ENCODE measurements around the gene SLC34A2.
"Not testable (repeated sequence)": the region's sequence is repeated elsewhere in the genome, so short reads cannot be mapped to it uniquely, and the experiment has no call there.

Gene SLC34A2

DNA sequence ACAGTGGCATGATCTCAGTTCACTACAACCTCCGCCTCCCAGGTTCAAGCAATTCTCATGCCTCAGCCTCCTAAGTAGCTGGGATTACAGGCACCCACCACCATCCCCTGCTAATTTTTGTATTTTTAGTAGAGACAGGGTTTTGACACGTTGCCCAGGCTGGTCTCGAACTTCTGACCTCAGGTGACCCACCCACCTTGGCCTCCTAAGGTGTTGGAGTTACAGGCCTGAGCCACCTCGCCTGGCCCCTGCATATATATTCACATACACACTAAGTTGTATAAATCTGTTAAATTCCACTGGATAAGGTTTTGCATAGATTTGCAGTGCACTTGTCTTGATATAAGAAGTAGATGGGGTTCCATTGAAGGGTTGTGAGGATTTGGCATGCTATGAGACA is 5.8 kb downstream of the SLC34A2 start:
- DNase-seq (ENCODE audit: low spot score), result not testable (repeated sequence)

DNA sequence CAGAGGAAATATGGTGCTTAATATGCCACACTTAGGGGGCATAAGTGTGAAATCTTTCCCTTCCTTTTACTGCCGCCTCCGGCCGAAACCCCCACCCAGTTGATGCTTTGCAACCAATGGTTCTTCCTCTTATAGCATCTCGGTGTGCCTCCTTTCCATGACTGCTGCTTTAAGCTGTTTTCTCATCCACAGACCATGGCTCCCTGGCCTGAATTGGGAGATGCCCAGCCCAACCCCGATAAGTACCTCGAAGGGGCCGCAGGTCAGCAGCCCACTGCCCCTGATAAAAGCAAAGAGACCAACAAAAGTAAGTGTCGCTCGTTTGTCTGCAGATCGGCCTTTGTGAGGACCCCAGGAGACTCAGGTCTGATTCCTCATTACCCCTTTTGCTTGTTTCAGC is 6.7 kb downstream of the SLC34A2 start:
- no peak for DNase-seq (ENCODE audit: low spot score)

DNA sequence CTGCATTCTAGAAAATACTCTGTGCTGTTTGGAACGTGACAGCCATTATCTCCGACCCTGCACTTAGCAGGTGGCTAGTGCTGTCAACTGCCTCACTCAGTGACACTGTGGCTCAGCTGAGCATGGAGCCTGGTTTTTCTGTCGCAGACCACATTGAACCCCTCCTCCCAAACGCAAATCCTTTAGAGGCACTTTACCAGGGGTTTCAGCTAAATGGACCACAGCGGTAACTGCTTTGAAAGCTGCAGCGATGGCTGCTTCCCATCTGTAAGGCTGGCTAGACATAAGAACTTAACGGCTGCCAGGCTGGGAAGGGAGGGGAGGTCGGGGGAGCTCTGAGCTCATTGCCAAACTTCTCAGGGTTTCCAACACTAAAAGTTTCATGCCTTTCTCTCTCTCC is 8.1 kb downstream of the SLC34A2 start:
- DNase-seq (ENCODE audit: low spot score), result no peak

DNA sequence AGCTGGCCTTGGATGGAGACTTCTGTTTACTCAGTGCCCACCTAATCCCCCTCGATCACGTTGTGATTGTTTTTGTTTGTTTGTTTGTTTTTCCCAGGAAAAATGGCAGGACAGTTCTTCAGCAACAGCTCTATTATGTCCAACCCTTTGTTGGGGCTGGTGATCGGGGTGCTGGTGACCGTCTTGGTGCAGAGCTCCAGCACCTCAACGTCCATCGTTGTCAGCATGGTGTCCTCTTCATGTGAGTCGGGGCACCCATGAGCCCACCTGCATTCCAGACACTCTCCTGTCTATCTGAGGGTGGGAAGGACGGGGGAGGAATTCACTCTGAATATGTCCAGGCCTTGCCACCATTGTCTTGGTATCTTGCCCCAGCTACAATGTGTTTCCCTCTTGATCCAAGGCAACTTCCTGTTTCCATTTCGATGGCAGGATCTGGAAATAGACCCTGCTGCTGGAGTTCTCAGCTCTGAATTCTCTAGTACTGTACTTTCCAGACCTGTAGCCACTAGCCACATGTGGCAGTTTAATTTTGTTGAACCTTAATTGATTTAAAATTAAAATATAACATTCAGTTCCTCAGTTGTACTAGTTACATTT is 10.5 kb downstream of the SLC34A2 start:
- DNase-seq (ENCODE audit: low spot score), result no peak

DNA sequence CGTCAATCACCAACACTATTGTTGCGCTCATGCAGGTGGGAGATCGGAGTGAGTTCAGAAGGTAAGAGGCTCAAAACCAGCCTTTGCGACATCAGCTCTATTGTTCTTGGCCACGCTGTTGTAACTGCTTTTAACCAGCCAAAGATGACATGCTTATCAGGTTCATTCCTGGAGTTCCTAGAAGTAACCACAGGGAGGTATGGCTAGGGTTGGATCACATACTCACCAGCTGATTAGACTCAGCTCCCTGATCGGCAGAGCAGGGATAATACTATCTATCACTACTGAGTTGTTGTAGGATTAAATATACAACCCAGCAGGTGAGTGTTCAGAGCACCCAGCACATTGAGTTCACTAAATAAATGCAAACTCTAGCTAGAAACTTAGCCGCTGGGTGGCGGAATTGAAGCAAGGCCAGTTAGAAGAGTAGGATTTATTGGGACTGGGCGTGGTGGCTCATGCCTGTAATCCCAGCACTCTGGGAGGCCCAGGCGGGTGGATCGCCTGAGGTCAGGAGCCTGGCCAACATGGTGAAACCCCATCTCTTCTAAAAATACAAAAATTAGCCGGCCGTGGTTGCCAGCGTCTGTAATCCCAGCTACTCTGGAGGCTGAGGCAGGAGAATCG is 12.4 kb downstream of the SLC34A2 start:
- DNase-seq (ENCODE audit: low spot score), result no peak

DNA sequence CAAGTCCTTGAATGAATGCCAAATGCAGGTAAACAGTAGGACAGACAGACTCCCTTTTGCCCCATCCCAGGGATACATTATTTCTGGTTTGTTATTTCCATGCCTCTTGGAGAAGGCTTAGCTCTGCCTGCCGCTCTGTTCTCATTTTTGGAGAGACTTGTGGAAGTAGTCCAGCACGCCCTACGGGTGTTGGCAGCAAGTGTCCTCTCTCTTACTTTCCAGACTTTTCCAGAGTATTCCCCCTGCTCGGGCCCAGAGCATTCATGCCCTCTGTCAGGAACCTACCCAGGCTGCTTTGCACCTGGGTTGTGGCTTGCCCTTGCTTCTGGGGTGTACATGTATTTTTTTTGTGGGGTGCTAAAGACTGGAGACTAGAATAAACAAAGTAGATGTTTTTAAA is 15.3 kb downstream of the SLC34A2 start:
- DNase-seq (ENCODE audit: low spot score), result no peak

DNA sequence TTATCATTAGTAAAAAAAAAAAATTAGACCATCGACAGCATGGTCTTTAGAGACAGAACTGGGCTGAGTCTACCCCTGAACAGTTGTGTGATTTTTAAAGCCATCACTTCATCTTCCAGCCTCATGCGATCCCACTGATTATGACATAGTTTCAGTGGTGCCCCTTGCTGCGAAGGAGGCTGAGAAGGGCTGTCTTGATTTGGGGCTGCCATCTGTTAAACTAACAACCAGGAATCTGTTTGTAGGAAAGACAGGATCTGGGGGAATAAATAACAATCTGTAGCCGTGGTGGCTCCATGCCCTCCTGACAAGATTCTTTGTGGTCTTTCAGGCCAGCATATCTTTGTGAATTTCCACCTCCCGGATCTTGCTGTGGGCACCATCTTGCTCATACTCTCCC is 17.1 kb downstream of the SLC34A2 start:
- DNase-seq (ENCODE audit: low spot score), result no peak

DNA sequence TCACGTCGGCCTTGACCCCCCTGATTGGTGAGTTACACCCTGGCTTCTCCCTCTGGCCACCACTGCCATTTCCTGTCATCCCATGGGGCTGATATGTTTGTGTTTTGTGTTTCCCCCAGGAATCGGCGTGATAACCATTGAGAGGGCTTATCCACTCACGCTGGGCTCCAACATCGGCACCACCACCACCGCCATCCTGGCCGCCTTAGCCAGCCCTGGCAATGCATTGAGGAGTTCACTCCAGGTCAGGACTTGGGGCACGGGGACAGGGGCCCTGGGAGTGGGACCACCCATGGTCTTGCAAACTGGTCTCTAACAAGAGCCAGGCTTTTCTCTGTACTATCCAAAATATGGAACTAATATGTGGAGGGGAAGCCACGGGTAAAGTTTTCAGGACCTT is 18.7 kb downstream of the SLC34A2 start:
- no peak for DNase-seq (ENCODE audit: low spot score)

DNA sequence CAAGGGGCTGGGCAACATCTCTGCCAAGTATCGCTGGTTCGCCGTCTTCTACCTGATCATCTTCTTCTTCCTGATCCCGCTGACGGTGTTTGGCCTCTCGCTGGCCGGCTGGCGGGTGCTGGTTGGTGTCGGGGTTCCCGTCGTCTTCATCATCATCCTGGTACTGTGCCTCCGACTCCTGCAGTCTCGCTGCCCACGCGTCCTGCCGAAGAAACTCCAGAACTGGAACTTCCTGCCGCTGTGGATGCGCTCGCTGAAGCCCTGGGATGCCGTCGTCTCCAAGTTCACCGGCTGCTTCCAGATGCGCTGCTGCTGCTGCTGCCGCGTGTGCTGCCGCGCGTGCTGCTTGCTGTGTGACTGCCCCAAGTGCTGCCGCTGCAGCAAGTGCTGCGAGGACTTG is 20.6 kb downstream of the SLC34A2 start:
- DNase-seq (ENCODE audit: low spot score), result no peak

DNA sequence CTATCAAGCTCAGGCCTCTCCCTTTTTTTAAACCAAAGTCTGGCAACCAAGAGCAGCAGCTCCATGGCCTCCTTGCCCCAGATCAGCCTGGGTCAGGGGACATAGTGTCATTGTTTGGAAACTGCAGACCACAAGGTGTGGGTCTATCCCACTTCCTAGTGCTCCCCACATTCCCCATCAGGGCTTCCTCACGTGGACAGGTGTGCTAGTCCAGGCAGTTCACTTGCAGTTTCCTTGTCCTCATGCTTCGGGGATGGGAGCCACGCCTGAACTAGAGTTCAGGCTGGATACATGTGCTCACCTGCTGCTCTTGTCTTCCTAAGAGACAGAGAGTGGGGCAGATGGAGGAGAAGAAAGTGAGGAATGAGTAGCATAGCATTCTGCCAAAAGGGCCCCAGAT is 21.5 kb downstream of the SLC34A2 start:
- no peak for DNase-seq (ENCODE audit: low spot score)

DNA sequence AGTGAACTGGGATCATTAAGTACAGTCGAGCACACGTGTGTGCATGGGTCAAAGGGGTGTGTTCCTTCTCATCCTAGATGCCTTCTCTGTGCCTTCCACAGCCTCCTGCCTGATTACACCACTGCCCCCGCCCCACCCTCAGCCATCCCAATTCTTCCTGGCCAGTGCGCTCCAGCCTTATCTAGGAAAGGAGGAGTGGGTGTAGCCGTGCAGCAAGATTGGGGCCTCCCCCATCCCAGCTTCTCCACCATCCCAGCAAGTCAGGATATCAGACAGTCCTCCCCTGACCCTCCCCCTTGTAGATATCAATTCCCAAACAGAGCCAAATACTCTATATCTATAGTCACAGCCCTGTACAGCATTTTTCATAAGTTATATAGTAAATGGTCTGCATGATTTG is 22.3 kb downstream of the SLC34A2 start:
- DNase-seq (ENCODE audit: low spot score), result no peak

DNA sequence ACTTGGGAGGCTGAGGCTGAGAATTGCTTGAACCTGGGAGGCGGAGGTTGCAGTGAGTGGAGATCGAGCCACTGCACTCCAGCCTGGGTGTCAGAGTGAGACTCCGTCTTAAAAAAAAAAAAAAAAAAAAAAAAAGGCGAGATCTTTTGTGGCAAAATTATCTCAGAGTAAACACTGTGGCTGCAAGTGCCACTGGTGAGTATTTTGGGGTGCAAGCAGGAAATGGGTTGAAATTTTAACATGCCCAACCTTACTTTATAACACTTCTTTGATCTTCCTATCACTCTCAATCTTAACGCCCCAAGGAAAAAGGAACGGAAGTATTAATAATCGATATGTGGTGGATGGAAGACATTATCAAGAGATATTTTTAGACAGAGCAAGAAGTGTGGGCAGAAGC is 32.1 kb downstream of the SLC34A2 start:
- no peak for DNase-seq (ENCODE audit: low spot score)

DNA sequence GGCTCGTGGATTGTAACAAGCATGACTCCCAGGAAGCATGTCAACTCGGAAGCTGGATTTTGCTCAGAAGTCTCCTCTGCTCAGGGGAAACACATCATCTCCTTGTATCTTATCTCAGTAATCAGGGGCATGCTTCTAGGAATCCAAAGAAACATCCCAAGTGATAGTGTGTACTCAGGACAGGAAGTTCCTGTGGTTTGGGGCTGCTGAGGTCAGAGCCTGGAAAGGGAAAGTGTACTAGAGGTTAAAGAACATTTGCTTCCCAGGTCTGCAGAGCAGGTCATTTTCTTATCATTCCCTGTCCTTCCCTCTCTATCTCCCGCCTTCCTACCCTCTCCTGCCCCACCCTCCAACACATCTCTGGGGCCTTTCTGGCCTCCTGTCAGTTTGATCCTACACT is 38.8 kb downstream of the SLC34A2 start:
- DNase-seq (ENCODE audit: low spot score), result no peak

DNA sequence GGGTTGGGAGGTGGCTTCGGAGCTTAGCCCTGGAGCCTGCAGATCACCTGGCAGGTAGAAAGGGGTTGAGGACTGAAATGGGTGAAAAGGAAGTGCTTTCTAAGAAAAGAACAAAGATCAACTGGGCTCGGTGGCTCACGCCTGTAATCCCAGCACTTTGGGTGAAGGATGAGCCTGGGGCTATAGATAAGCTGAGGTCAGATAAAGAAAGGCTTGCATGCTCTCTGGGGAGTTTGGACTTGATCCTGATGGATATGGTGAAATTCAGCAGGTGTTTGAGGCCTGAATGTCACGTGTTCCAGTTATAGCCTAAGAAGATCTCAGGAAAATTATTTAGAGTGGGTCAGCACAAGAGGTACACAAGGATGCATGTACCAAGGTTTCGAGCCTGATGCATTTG is 40.8 kb downstream of the SLC34A2 start:
- DNase-seq (ENCODE audit: low spot score), result no peak

DNA sequence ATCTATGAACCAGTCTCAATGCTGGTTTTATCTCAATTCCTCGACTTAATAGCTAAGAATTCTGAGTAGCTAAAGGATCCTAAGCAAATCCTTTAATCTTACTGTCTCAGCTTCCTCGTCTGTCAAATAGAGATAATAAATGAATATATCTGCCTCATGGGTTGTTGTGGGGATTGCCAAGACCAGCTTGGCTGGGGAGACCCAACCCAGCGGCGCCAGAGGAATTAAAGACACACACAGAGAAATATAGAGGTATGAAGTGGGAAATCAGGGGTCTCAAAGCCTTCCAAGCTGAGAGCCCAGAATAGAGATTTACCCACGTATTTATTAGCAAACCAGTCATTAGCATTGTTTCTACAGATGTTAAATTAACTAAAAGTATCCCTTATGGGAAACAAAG is 41.9 kb downstream of the SLC34A2 start:
- no peak for DNase-seq (ENCODE audit: low spot score)

DNA sequence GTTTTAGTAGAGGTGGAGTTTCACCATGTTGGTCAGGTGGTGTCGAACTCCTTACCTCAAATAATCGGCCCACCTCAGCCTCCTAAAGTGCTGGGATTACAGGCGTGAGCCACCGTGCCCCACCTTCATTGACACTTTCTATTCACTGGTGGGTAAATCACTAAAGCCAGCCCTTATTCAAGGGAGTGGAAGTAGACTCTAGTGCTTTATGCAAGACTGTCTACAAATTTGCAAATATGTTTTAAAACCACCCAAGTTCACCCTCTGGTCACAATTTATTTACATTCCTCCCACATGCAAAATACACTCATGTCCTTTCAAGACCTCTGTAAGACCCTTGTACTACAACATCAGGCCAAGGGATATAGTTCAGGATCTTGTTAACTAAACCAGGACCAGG is 45.0 kb downstream of the SLC34A2 start:
- no peak for DNase-seq (ENCODE audit: low spot score)

DNA sequence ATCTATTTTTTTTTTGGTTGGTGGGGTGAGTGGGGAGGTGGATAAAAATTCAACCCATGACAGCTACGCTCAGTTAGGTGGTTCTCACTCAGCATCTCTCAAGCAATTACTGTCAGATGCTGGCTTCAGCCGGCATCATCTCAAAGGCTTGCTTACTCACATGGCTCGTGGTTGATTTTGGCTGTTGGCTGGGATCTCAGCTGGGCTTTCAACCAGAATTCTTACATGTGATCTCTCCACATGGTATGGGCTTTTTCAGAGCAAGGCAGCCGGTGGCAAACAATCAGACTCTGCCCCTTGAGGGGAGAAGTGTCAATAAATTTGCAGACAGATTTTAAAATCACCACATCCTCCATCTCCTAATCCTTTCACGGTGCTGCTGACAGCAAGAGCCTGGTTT is 47.2 kb downstream of the SLC34A2 start:
- no peak for DNase-seq (ENCODE audit: low spot score)

DNA sequence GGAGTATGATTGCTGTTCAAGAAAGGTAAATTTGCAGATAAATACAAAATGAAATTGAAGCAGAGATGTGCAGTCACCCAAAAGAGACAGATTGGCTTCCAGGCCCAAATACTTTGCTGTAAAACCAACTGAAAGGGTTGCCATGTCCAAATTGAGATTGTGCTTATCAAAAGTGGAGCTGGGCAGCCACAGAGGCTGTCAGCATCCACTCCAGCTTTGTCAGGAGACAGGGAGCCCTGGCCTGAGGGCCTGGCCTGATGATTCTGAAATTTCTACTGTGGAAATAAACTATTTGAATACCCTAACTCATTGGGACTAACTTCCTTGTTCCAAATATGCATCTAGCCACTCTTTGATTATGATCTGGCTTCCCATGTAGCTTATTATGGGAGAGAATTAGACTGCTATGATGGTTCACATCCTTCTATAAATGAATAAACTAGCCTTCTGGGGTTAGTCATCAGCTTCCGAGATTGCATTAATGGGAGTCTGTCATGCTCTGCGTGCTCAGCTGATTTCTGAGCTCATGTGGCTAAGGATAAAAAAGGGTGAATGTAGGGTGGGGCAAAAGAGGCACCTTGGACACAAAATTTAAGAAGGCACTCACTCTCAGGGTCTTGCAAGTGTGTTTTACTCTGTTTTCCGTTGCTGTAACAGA is 48.2 kb downstream of the SLC34A2 start:
- DNase-seq (ENCODE audit: low spot score), result no peak

DNA sequence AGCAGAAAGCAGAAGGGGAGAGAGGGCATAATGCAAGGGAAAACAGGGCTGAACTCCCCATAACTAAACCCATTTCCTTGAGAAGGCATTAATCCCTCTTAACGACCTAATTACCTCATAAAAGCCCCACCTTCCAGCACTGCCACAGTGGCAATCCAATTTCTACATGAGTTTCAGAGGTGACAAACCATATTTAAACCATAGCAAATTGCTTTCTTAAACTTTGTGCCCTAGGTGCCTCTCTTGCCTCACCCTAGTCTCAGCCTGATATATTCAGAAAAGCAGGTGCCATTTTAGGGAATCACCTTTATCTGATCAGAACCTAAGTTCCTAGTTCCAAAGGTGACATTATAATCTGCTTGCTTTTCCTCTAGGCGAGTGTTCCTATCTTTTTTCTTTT is 48.9 kb downstream of the SLC34A2 start:
- DNase-seq (ENCODE audit: low spot score), result no peak

DNA sequence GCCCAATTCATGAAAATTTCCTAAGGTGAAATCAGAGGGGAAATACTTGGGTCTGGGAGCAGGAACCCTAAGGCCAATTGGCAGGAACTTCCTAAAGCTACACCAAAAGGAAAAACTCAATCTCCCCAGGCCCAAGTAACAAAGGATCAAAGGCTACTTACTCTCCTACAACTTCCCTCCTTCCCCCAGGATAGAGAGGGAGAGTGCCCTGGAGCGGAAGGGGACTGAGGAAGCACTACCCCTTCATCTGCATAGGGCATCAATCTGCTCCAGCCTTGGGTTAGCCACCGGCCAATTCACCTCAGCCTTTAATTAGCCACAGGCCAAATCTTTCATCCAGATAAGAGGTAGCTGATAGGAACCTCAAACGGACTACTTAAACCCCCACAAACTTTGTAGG is 55.0 kb downstream of the SLC34A2 start:
- DNase-seq (ENCODE audit: low spot score), result no peak

DNA sequence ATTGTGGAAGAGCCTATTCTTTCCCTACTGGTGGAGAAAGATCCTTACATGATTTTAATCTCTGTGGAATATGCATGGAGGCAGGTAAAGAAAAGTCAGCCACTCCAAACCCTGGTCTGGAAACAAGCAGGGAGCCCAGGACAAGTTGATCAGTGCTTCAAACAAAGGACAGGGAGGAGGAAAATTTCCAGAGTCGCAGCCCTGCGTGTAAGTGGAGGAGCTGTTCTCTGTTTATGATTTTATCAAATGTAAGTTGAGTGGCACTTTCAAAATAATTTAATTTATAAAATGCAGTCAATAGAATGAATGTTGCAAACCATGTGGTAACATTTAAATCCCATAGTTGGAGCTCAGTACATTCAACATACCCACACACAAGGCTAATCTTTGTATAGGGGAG is 57.0 kb downstream of the SLC34A2 start:
- no peak for DNase-seq (ENCODE audit: low spot score)

DNA sequence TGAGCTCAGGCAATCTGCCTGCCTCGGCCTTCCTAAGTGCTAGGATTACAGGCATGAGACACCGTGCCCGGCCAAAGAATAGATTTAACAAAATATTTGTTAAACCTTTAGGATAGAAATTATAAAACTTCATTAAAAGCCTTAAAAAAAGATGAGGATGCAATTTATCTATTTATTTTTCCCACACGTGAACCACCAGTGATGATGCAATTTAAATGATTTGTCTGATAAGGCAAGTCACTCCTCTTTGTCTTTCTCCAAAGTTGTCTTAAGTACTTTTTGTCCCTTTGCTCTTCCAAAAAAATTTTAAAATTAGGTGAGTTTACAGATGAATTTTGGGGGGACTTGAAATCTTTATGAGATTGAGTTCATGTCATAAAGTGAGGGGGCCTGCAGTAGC is 58.2 kb downstream of the SLC34A2 start:
- DNase-seq (ENCODE audit: low spot score), result no peak

DNA sequence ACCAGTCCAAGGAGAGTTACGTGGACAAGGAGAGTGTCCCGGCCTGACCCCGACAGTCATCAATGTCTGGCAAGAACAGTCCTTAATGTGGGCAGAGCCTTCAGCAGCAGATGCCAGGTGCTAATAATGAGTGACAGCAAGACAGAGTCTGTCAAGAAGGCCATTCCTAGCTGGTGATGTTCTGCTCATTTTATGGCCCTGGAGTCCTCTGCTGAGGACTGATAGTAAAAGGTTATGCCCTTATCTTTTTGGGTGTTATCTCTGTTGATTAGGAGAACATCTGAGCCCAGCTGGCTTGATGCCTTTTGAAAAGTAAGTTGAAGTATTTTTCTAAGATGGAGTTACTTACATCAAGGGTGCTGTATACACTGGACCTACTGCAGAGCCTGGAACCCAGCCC is 67.3 kb downstream of the SLC34A2 start:
- DNase-seq (ENCODE audit: low spot score), result no peak

DNA sequence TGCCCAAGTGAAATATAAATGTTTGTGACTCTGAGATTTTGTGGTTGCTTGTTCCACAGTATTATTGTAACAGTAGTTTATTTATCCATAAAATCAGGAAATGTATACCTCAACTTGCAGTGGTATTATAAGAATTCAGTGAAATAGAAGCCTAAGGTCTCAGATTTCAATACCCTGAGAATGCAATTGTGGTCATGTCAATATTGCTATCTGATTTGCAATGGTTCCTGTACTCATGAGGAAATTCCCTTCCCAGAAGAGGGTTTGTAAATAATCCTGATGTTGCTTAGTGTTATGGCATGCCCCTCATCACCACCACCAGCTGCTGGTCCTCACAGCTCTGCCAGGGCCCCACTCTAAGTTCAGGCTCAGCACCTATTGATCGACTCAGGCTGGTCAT is 67.8 kb downstream of the SLC34A2 start:
- no peak for DNase-seq (ENCODE audit: low spot score)

Measured in CD4-positive, alpha-beta T cell treated with Interleukin-6 at 100 ng/mL for 8 hours (primary cell).